OCI-LY7 (cell line): ENCODE measurements around the gene PHLDA3.

Experiments
- CTCF ChIP-seq: fragments of 200-600 bp; sonication (generic); conservative IDR thresholded peaks from 2 replicates; pipeline ENCODE4 v1.5.1; 2014; ENCODE audit warnings: mild to moderate bottlenecking, antibody characterized with exemption, low read length, moderate library complexity, mixed read lengths
- EZH2phosphoT487 ChIP-seq: fragments of 200-600 bp; sonication (generic); IDR thresholded peaks from 2 replicates; pipeline ENCODE4 v1.6.1; 2018; ENCODE audit warnings: low read depth, borderline replicate concordance, mild to moderate bottlenecking, mixed run types, antibody characterized with exemption, low read length, moderate library complexity, mixed read lengths

GRCh38 chr1:201483373-201483949 lies 14.5 kb upstream of the PHLDA3 start:
- TF ChIP-seq CTCF (no peak), EZH2phosphoT487 (no peak)
